Fibroblast of skin of left quadriceps (primary cell): ENCODE measurements around the gene IQGAP2.
"Not testable (repeated sequence)": the region's sequence is repeated elsewhere in the genome, so short reads cannot be mapped to it uniquely, and the experiment has no call there.

ENCODE experiments used
- DNase-seq, 2 experiments: peaks; one replicate each; pipeline ENCODE4 v3.0.0-alpha.2; 2013; ENCODE audit warnings: low read depth in 2 of 2

The IQGAP2 gene

GRCh38 chr5:76542887-76543690 lies 140.0 kb downstream of the IQGAP2 start:
- DNase-seq = no peak

GRCh38 chr5:76544268-76544926 lies 141.3 kb downstream of the IQGAP2 start:
- DNase-seq = no peak

- no peak for DNase-seq
These were observed 142.1 kb downstream of the IQGAP2 start for GRCh38 chr5:76545184-76545583.

- no peak for DNase-seq
These were observed 143.5 kb downstream of the IQGAP2 start for GRCh38 chr5:76546497-76547102.

- DNase-seq = no peak
These were observed 144.3 kb downstream of the IQGAP2 start for GRCh38 chr5:76547242-76547890.

GRCh38 chr5:76547891-76548524 lies 144.9 kb downstream of the IQGAP2 start:
- no peak for DNase-seq

- DNase-seq = no peak
These were observed 145.6 kb downstream of the IQGAP2 start for GRCh38 chr5:76548525-76549229.

- DNase-seq = not testable (repeated sequence)
These were observed 147.8 kb downstream of the IQGAP2 start for GRCh38 chr5:76550881-76551280.

- DNase-seq = no peak
These were observed 149.5 kb downstream of the IQGAP2 start for GRCh38 chr5:76552546-76552945.

GRCh38 chr5:76553251-76553650 lies 150.2 kb downstream of the IQGAP2 start:
- no peak for DNase-seq

GRCh38 chr5:76555114-76555513 lies 152.0 kb downstream of the IQGAP2 start:
- no peak for DNase-seq

- no peak for DNase-seq
These were observed 152.6 kb downstream of the IQGAP2 start for GRCh38 chr5:76555717-76556116.

- DNase-seq = no peak
These were observed 153.6 kb downstream of the IQGAP2 start for GRCh38 chr5:76556511-76557221.

GRCh38 chr5:76560952-76561891 lies 158.1 kb downstream of the IQGAP2 start:
- no peak for DNase-seq

- no peak for DNase-seq
These were observed 158.9 kb downstream of the IQGAP2 start for GRCh38 chr5:76561959-76562358.

- no peak for DNase-seq
These were observed 161.9 kb downstream of the IQGAP2 start for GRCh38 chr5:76565009-76565408.

- DNase-seq = no peak
These were observed 167.1 kb downstream of the IQGAP2 start for GRCh38 chr5:76570153-76570552.

- no peak for DNase-seq
These were observed 168.5 kb downstream of the IQGAP2 start for GRCh38 chr5:76571559-76571958.

- DNase-seq = no peak
These were observed 173.4 kb downstream of the IQGAP2 start for GRCh38 chr5:76576450-76576849.
